Effector CD4-positive, alpha-beta T cell (primary cell): ENCODE measurements around the gene CNTN2.

Experiments
- DNase-seq: peaks from one replicate; pipeline ENCODE4 v3.0.0-alpha.2; 2020

CNTN2 gene

GRCh38 chr1:205020466-205020865, 22.5 kb upstream of the CNTN2 start:
- no peak for DNase-seq

DNA sequence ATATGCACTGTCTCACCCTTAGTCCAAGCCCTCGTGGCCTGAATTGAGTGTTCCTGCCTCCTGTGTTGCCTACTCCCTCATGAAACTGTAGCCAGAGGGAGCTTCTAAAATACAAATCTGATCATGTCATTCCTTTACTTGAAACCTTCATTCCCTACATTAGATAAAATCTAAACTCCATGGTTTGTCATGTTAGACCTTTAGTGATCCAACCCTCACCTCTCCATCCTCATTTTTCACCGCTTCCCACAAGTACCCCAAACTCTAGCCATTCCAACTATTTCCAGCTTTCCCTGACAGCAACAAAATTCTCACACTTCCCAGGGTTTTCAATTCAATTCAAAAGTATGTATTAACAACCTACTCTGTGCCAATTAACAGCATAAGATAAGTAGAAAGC, 18.3 kb upstream of the CNTN2 start:
- DNase-seq: no peak

DNA sequence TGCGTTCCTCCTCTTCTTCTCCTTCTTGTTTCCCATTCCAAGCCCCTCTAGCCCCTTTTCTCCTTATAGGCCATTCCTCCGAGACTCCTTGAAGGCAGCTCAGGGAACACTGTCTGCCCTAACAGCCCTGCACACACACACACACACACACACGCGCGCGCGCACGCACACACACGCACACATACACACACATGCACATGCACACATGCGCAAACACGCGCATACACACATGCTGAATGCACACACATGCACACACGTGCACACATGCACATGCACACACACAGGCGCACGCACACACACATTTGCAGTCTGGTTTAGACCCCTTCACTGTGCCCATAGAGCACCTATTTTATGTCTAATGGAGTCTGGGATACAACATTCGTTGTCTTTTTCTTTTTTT, 17.8 kb upstream of the CNTN2 start:
- no peak for DNase-seq

- no peak for DNase-seq
These were observed 16.8 kb upstream of the CNTN2 start for GRCh38 chr1:205026181-205026580.

GRCh38 chr1:205028390-205028789, 14.6 kb upstream of the CNTN2 start:
- no peak for DNase-seq

DNA sequence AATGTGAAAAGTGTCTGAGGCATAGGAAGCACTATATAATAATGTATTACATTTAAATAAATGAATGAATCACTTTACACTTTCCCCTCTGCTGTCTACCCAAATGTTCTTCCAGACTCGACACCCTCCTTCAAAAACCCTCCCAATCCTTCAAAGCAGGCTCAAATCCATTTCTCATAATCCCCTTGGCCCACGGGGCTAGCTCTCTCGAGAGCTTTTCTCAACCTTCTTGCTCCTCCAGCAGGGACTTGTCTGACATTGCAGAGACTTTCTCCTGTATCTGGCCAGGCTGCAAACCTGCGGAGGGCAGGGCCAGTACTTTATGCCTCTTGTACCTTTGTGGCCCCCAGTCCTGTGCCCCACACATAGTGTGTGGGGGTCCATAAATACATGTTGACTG, 14.1 kb upstream of the CNTN2 start:
- no peak for DNase-seq

GRCh38 chr1:205030241-205030640, 12.8 kb upstream of the CNTN2 start:
- DNase-seq: no peak

GRCh38 chr1:205030896-205031295, 12.1 kb upstream of the CNTN2 start:
- DNase-seq: no peak

DNA sequence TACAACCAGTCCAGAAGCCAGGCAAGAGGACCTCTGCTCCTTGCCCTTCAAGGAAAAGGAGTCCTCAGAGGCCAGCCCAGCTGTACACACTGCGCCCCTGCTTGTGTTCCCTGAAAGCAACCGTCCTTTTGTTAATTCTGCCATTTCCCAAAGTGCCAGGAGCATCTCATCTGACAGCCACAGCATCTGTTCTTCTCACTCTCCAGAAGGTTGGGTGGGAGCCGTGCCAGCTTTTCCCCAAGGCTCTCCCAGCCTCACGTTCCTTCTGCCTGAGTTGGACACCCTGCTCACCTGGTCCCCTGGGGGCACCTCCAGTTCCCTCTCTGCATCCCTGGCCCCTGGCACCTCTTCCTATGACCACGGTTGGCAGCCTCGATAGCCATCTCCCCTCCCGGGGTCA, 10.5 kb upstream of the CNTN2 start:
- DNase-seq: no peak

GRCh38 chr1:205037539-205037938, 5.5 kb upstream of the CNTN2 start:
- DNase-seq: no peak

DNA sequence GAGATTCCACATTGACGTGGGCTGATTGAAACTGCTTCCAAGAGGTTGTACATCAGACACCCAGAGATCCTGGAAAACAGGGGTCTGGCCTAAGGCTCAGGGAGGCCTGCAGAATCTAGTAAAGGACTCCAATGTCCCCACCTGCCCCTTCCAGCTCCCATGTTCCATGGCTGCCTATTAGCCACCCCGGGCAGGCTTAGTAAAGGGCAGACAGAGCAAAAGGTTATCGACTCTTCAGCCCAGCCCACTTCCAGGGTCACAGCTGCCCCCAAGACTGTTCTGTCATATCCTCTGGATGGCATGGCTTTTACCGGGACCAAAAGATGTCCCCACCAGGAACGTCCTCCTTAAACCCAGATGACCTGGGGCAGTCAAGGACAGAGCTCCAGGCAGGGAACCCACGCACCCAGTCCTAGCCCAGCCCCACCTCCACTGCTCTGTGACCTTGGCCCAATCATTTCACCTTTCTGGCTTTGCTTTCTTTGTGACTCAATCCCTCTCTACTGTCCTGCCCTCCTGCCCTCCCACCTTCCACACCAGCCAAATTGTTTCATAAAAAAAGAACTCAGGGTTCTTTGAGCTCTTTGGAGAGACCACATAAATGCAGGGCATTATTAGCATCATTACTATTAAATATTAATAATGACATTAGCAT, 4.8 kb upstream of the CNTN2 start:
- DNase-seq: no peak

- no peak for DNase-seq
These were observed 1.9 kb upstream of the CNTN2 start for GRCh38 chr1:205041001-205041715.

- DNase-seq: no peak
These were observed 758 bp upstream of the CNTN2 start for GRCh38 chr1:205041998-205042910.

- DNase-seq: no peak
These were observed 854 bp downstream of the CNTN2 start for GRCh38 chr1:205043866-205044265.

- DNase-seq: no peak
These were observed 1.7 kb downstream of the CNTN2 start for GRCh38 chr1:205044741-205045140.

DNA sequence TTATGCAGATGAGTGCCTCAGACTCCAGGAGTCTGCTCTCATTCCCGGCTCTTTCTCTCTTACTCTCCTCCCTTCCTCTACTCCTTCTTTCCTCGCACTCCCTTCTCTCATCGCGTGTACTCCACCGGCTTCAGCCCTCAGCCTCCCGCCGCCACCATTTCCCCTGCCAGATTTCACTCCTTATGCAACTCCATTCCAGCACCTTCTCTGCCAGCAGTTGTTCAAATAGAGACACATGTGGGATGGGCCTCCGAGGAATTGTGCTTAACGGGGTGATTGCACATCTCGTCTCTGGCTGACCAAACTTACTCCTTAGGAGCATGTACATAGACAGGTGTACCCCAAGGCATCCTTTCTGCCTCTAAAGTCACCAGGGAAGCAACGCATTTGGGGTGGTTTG, 2.1 kb downstream of the CNTN2 start:
- no peak for DNase-seq

DNA sequence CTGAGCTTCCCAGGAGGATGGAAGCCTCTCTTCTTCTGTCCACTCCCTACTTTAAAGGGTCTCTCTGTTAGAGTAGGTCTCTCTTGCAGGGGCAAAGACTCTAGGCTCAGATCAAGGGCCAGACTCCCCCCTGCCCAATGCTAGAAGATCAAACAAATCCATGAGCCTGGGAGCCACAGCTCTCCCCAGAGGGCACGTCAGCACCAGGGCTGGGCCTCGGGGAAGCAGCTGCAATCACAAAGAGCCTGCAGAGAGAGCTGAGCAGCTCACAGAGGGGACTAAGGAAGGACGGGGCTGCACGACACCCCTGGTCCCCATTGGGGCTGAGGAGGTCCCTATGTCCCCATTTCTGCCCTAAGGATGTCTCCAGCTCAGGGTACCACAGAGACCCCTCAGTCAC, 3.9 kb downstream of the CNTN2 start:
- no peak for DNase-seq

GRCh38 chr1:205047764-205048231, 4.8 kb downstream of the CNTN2 start:
- DNase-seq: no peak

GRCh38 chr1:205048382-205048781, 5.4 kb downstream of the CNTN2 start:
- no peak for DNase-seq

GRCh38 chr1:205049479-205049878, 6.5 kb downstream of the CNTN2 start:
- DNase-seq: no peak

DNA sequence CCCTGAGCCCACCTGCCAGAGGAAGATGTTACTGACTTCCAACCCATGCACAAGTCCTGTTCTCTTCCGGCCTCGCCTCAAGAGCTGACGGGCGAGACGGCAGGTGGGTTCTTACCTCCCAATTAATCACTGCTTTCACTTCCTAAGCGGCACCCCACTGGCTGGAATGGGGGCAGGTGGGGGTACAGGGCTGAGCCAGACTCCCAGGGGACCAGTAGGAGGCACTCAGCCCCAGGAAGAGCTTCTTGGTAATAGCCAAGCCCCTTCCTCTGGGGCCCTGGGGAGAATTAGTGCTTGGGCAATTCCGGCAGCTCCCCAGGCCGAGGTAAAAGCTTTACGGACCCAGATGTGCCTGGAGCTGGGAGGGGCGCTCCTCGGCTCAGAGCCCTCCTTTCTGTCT, 9.7 kb downstream of the CNTN2 start:
- no peak for DNase-seq

DNA sequence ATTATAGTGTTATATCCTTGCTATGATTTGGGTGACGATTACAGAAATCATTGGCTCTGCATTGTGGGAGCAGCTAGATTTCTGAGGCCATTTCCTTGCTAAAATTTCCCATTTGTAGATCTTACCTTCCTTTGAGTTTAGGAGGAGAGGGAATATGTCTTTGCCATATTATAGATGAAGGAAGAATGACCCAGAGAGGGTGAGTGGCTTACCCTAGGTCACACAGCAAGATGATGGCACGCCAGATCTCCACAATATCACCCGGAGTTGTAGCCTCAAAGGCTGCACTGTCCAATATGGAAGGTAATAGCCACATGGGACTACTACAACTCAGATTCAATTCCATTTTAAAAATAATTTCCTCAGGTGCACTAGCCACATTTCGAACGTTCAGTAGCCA, 10.3 kb downstream of the CNTN2 start:
- DNase-seq: no peak

GRCh38 chr1:205054013-205054412, 11.0 kb downstream of the CNTN2 start:
- no peak for DNase-seq

DNA sequence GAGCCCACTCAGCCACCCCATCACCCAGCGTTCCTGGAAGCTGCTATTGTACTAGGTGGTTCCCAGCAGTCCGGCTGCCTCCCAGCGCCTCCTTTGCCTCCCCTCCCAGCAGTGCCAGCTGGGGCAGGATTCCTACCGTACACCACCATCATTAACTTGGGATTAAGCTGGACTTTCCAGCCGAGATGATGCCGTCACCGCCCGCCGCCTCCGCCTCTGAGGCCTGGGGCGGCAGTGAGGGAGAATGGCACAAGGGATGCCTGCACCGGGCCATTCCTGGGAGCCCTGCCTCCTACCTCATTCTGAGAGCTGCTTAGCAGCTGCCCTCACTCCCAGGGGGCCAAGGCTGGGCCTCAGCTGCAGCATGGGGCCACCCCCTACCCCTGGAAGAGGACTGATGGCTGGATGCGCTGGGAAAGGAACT, 13.2 kb downstream of the CNTN2 start:
- no peak for DNase-seq
